MM.1S (cell line): ENCODE measurements around the gene FAM162A.

Experiments
- EZH2 ChIP-seq: fragments of 300-600 bp; sonication (generic); optimal IDR thresholded peaks from 2 replicates; pipeline ENCODE3; 2017; ENCODE audit warnings: low read depth, mild to moderate bottlenecking, antibody characterized with exemption, low read length, mixed read lengths
- EZH2phosphoT487 ChIP-seq: fragments of 300-600 bp; sonication (generic); IDR thresholded peaks from 2 replicates; pipeline ENCODE4 v1.6.1; 2018; ENCODE audit warnings: antibody characterized with exemption, low read length
- TF ChIP-seq, protein P1 (sequence below): fragments of 300-600 bp; sonication (generic); IDR thresholded peaks from 2 replicates; pipeline ENCODE4 v1.5.1; 2016; ENCODE audit warnings: antibody characterized with exemption, low read length, mixed read lengths

DNA sequence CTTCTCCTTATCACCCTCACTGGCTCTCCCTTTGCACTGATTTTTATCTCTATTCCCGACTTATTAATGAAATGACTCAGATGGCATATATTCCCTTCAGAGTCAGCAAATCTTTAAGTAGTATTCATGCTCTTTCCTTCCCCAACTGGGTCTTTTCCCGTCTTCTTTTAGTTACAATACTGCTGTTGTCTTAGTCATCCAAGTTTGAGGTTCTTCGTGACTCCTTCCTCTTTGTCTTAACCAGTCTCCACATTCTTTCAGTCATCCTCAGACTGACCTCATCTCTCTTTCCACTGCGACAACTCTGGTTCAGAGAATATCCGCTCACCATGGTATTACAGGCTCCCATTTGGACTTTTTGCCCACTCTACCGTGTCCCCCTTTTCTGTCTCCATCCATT is 19.5 kb downstream of the FAM162A start:
- TF ChIP-seq EZH2 (no peak), EZH2phosphoT487 (no peak)
- TF ChIP-seq, protein P1, sequence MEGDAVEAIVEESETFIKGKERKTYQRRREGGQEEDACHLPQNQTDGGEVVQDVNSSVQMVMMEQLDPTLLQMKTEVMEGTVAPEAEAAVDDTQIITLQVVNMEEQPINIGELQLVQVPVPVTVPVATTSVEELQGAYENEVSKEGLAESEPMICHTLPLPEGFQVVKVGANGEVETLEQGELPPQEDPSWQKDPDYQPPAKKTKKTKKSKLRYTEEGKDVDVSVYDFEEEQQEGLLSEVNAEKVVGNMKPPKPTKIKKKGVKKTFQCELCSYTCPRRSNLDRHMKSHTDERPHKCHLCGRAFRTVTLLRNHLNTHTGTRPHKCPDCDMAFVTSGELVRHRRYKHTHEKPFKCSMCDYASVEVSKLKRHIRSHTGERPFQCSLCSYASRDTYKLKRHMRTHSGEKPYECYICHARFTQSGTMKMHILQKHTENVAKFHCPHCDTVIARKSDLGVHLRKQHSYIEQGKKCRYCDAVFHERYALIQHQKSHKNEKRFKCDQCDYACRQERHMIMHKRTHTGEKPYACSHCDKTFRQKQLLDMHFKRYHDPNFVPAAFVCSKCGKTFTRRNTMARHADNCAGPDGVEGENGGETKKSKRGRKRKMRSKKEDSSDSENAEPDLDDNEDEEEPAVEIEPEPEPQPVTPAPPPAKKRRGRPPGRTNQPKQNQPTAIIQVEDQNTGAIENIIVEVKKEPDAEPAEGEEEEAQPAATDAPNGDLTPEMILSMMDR = no peak
